ENCODE data around the gene LY6G5B.

DNA sequence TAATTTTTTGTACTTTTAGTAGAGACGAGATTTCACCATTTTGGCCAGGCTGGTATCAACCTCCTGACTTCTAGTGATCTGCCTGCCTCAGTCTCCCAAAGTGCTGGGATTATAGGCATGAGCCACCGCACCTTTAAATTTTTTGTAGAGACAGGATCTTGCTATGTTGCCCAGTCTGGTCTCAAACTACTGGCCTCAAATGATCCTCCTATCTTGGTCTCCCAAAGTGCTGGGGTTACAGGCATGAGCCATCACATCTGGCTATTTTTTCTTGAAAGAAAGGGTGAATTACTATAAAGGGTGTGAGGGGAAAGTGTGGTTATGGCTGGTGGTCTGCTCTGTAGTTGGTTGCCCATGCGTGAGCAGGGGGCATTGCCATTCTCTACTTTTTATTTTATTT lies 38.4 kb downstream of the LY6G5B start:
- TF ChIP-seq, protein P1, sequence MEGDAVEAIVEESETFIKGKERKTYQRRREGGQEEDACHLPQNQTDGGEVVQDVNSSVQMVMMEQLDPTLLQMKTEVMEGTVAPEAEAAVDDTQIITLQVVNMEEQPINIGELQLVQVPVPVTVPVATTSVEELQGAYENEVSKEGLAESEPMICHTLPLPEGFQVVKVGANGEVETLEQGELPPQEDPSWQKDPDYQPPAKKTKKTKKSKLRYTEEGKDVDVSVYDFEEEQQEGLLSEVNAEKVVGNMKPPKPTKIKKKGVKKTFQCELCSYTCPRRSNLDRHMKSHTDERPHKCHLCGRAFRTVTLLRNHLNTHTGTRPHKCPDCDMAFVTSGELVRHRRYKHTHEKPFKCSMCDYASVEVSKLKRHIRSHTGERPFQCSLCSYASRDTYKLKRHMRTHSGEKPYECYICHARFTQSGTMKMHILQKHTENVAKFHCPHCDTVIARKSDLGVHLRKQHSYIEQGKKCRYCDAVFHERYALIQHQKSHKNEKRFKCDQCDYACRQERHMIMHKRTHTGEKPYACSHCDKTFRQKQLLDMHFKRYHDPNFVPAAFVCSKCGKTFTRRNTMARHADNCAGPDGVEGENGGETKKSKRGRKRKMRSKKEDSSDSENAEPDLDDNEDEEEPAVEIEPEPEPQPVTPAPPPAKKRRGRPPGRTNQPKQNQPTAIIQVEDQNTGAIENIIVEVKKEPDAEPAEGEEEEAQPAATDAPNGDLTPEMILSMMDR (IDR thresholded peaks at IDR 0.05; ENCODE audit: extremely low read depth in 1 of 2, insufficient read depth in 1 of 2, low read depth in 1 of 2, low read length in 2 of 2), result no peak
- TF ChIP-seq GATA2 (IDR thresholded peaks at IDR 0.05; ENCODE audit: insufficient read depth, insufficient read length, low read depth, low read length), result no peak
- no peak for TF ChIP-seq POLR2AphosphoS5 (IDR thresholded peaks at IDR 0.05; ENCODE audit: insufficient read depth, low read depth, low read length)
- TF ChIP-seq POLR2A (IDR thresholded peaks at IDR 0.05; ENCODE audit: low read depth, low read length), result no peak
